OCI-LY7 (cell line): ENCODE results near the gene CWC25. TPM values are rescaled to one million over a fixed set of nuclear protein-coding genes. Genes with fewer than 3 reads are reported as not detected.

Source experiments
- BruUV-seq: library from RNA; stranded (reverse); fragments of 400-500 nt; replicated peaks from 2 replicates; lab custom pipeline; 2021; lab: Mats Ljungman, UMichigan
- CTCF ChIA-PET: fragments of 300-600 bp; sonication (Branson Sonifier 250); formaldehyde crosslinking; loops from one replicate; lab custom pipeline; 2022; ENCODE audit warnings: antibody characterized with exemption; ENCODE audit not compliant: unreplicated experiment; lab: Charles Lee
- POLR2A ChIA-PET: fragments of 300-600 bp; sonication (Branson Sonifier 250); formaldehyde crosslinking; loops from one replicate; lab custom pipeline; 2022; ENCODE audit warnings: antibody characterized with exemption; lab: Charles Lee
- DNase-seq: peaks from one replicate; pipeline ENCODE4 v3.0.0-alpha.2; 2015; ENCODE audit warnings: low spot score
- H2AFZ ChIP-seq: fragments of 200-600 bp; sonication (generic), shearing (Covaris generic); 2 replicates; pipeline ENCODE4 v1.6.1; 2014; ENCODE audit warnings: mild to moderate bottlenecking, antibody characterized with exemption, low read length, moderate library complexity
- H3K27ac ChIP-seq: fragments of 200-600 bp; sonication (generic); 2 replicates; pipeline ENCODE4 v1.5.1; 2014; ENCODE audit warnings: mixed run types, low read depth, mild to moderate bottlenecking, moderate library complexity, low read length, inconsistent platforms; ENCODE audit not compliant: poor library complexity, severe bottlenecking
- H3K36me3 ChIP-seq: fragments of 200-600 bp; sonication (generic); 2 replicates; pipeline ENCODE4 v1.6.1; 2014; ENCODE audit warnings: mild to moderate bottlenecking, antibody characterized with exemption, low read length, moderate library complexity, mixed read lengths; ENCODE audit not compliant: insufficient read depth
- H3K4me1 ChIP-seq: fragments of 200-600 bp; sonication (generic); 2 replicates; pipeline ENCODE4 v1.5.1; 2014; ENCODE audit warnings: mild to moderate bottlenecking, low read length; ENCODE audit not compliant: insufficient read depth, poor library complexity, severe bottlenecking
- H3K4me2 ChIP-seq: fragments of 200-600 bp; sonication (generic); 2 replicates; pipeline ENCODE4 v1.6.1; 2014; ENCODE audit warnings: mild to moderate bottlenecking, low read length
- H3K4me3 ChIP-seq: fragments of 200-600 bp; sonication (generic); 2 replicates; pipeline ENCODE4 v1.5.1; 2014; ENCODE audit warnings: mild to moderate bottlenecking, low read depth, low read length; ENCODE audit not compliant: poor library complexity, severe bottlenecking
- H3K79me2 ChIP-seq: fragments of 200-600 bp; sonication (generic); 2 replicates; pipeline ENCODE4 v1.6.1; 2016; ENCODE audit warnings: low read depth, mild to moderate bottlenecking, low read length, moderate library complexity, mixed read lengths; ENCODE audit not compliant: insufficient read depth
- H3K9me2 ChIP-seq: fragments of 200-600 bp; sonication (generic); 2 replicates; pipeline ENCODE4 v1.6.1; 2016; ENCODE audit warnings: mild to moderate bottlenecking, low read length, mixed read lengths; ENCODE audit not compliant: insufficient read depth
- H3K9me3 ChIP-seq: fragments of 200-600 bp; sonication (generic); 2 replicates; pipeline ENCODE4 v1.6.1; 2014; ENCODE audit warnings: mild to moderate bottlenecking, mixed run types, low read length, mixed read lengths
- H4K20me1 ChIP-seq: fragments of 200-600 bp; sonication (generic); 2 replicates; pipeline ENCODE4 v1.6.1; 2014; ENCODE audit warnings: mild to moderate bottlenecking, antibody characterized with exemption, low read length, moderate library complexity, mixed read lengths; ENCODE audit not compliant: insufficient read depth
- CTCF ChIP-seq: fragments of 200-600 bp; sonication (generic); conservative IDR thresholded peaks from 2 replicates; pipeline ENCODE4 v1.5.1; 2014; ENCODE audit warnings: mild to moderate bottlenecking, antibody characterized with exemption, low read length, moderate library complexity, mixed read lengths
- EZH2phosphoT487 ChIP-seq: fragments of 200-600 bp; sonication (generic); IDR thresholded peaks from 2 replicates; pipeline ENCODE4 v1.6.1; 2018; ENCODE audit warnings: low read depth, borderline replicate concordance, mild to moderate bottlenecking, mixed run types, antibody characterized with exemption, low read length, moderate library complexity, mixed read lengths
- intact Hi-C: fragments of 100-400 bp; cut with micrococcal nuclease; formaldehyde crosslinking; loops from one replicate; pipeline ENCODE4 v1.10.0; 2022; ENCODE audit not compliant: unreplicated experiment
- total RNA-seq, 2 experiments: library from RNA; depleted of rRNA in 1 of 2; stranded (reverse); fragments of >200 nt in 1 of 2; shearing (Covaris generic) in 1 of 2; gene quantifications; 2 replicates each; pipeline ENCODE4 v1.2.3, GENCODE V29; 2014 to 2022

CWC25 gene
- total RNA-seq, 2 experiments from 2014 or later = 22.2 to 26.8 TPM

- intact Hi-C loops = no loop called here
- ChIA-PET CTCF (no interaction called here), POLR2A (no interaction called here)
- Histone ChIP-seq H3K9me2 (no peaks in the 10 kb centered on the region), H3K36me3 (peaks cover 91% of the 10 kb centered on the region), H4K20me1 (no peaks in the 10 kb centered on the region), H3K4me2 (no peak overlapping the region), H3K79me2 (no peaks in the 10 kb centered on the region), H3K4me1 (no peaks in the 10 kb centered on the region), H2AFZ (no peak overlapping the region), H3K9me3 (no peaks in the 10 kb centered on the region), H3K4me3 (no peak overlapping the region), H3K27ac (no peak overlapping the region)
- no peak for TF ChIP-seq EZH2phosphoT487
- no peak for TF ChIP-seq CTCF
- BruUV-seq = no TSS peak
- no peak for DNase-seq
These were observed 45.0 kb downstream of the CWC25 start for GRCh38 chr17:38779965-38780752.

GRCh38 chr17:38777641-38778250, 47.4 kb downstream of the CWC25 start:
- Histone ChIP-seq H3K4me1 (no peaks in the 10 kb centered on the region), H3K4me2 (no peak overlapping the region), H3K36me3 (peaks cover 93% of the 10 kb centered on the region), H3K27ac (no peak overlapping the region), H3K4me3 (no peak overlapping the region), H3K9me3 (no peaks in the 10 kb centered on the region), H3K9me2 (no peaks in the 10 kb centered on the region), H4K20me1 (no peaks in the 10 kb centered on the region), H2AFZ (no peak overlapping the region), H3K79me2 (no peaks in the 10 kb centered on the region)
- TF ChIP-seq EZH2phosphoT487 (no peak), CTCF (no peak)
- ChIA-PET CTCF (no interaction called here), POLR2A (interaction anchor here (0.6 kb wide), 1 partner anchor 1066 kb away, joined by 3 read pairs; no protein-coding TSS in a partner anchor)
- BruUV-seq = no TSS peak
- no peak for DNase-seq
- intact Hi-C loops = no loop called here

GRCh38 chr17:38773258-38773657, 51.9 kb downstream of the CWC25 start:
- Histone ChIP-seq H3K36me3 (peaks cover 87% of the 10 kb centered on the region), H3K9me2 (no peaks in the 10 kb centered on the region), H3K9me3 (no peaks in the 10 kb centered on the region), H3K4me2 (no peak overlapping the region), H3K4me1 (no peaks in the 10 kb centered on the region), H4K20me1 (no peaks in the 10 kb centered on the region), H3K79me2 (no peaks in the 10 kb centered on the region), H2AFZ (no peak overlapping the region), H3K27ac (no peak overlapping the region), H3K4me3 (no peak overlapping the region)
- ChIA-PET POLR2A (no interaction called here), CTCF (no interaction called here)
- no TSS peak for BruUV-seq
- TF ChIP-seq CTCF = no peak
- TF ChIP-seq EZH2phosphoT487 = no peak
- intact Hi-C loops = no loop called here
- DNase-seq = no peak
